GM12872 (cell line): ENCODE measurements around the gene RNF144A.

Source experiments
- CTCF ChIP-seq: IDR thresholded peaks from 3 replicates; pipeline ENCODE4 v1.5.1; 2011; ENCODE audit warnings: low read depth, mild to moderate bottlenecking, low read length, moderate library complexity; ENCODE audit not compliant: insufficient read depth

RNF144A gene

DNA sequence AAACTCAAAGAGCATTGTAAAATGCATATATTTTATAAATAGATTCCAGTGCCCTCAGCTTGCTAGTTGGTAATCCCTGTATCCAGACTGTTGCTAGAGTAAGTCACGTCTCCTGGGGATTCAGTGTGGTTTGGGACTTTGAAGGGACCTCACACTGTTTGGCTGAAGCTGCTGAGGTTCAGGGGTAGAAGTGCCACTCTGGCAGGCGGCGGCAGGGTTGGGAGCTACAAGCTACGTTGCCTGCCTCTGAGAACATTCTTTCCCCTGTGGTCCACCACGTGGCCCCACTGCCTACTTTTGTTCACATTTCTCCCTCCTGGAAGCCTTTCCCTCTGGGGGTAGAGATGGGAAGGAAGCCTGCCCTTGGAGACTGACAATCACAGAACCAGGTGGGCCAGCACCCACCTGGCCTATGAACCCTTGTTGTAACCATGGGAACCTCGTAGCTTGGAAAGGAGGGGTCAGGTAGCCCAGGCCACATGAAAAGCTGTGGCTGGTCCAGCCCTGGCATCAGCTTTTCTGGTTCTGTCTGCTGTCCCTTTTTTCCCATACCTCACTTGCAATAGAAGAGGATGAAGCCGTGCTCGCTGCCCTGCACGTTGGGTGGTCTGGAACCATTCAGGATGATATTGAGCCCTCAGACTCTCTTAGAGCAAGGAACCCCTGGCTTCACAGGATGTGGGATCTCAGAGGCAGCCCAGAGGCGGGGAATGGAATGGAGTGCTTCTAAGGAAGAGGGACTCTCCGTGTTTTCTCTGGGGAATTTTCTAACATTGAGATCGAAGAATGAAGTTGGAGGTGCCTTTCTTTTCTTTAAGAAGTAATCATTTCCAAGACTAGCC, 2.9 kb downstream of the RNF144A start:
- TF ChIP-seq CTCF: no peak

GRCh38 chr2:6920743-6921064, 3.5 kb downstream of the RNF144A start:
- TF ChIP-seq CTCF: no peak

GRCh38 chr2:6921321-6921922, 4.2 kb downstream of the RNF144A start:
- no peak for TF ChIP-seq CTCF

DNA sequence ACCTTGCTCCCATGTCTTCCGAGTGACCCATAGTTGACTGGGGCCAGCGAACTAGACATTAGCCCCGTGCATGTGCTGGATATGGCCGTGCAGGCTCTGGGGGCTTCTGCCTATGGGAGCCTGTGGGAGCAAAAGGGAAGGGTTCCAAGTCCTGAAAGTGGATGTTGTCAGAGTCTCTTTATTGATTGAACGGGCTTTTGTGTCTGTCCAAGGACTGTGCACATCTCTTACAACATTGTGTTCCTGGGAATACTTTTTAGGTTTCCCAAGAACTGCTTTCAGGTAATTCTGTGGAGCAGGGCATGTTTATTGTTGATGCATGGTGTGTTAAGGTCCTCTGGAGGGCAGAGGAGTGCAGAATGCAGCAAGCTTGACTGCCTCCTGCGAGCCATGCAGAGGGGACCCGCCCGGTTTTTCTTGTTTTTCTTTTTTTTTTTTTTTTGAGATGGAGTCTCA, 5.0 kb downstream of the RNF144A start:
- 0 out of 3 replicates have a peak, but pooled peaks have one; percentile 13 for TF ChIP-seq CTCF

DNA sequence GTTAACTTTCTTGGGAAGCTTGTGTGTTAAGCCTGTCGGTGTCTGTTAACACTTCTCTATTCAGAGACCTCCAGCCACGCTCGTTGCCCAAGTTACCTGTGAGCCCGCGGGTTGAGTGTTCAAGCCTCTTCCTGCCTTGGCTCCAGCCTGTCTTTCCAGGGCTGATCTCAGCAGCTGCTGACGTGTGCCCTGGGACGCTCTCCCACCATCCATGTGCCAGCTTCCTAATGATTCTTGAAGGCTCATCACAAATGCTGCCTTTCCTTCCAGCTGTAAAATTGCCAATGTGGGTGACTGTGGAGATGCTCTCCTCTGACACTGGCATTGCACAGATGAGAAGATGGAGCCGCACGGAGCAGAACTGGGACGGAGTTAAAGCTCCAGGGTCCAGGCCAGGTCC, 6.1 kb downstream of the RNF144A start:
- no peak for TF ChIP-seq CTCF

DNA sequence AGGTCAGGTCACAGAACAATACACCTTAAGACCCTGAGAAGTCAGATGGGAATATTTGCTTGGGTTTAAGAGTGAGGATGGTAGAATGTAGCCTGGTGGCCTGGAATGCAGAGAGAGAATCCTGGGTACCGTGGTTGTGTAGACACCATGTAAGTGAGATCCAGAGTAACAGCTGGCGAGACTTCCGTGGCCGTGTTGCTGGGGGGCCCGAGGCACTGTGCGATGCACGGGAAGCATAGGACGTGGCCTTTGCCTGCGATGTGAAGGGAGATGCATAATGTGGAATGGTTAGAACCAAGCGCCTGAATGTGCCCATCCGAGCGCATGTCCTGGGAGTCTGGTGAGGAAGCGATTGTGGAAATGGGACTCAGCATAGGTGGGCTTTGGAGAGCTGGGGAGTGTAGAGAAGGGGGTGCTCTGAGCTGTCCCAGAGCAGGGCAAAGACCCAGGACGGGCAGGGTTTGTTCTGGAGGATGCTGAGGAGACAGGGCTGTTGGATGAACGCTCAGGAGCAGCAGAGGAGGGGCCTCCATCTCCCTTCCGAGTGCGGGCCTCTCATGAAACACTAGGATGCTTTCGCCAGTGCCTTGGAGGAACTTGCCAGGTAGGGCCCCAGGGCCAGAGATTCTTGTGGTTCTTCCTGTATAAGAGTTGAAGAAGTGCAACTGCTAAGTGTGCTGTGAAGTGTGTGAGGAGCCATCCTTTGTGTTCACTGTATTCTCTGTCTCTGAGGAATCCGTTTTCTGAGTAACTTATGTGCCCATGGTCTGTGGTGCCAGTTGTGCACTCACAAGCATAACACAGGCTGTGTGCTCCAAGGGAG, 7.1 kb downstream of the RNF144A start:
- TF ChIP-seq CTCF: no peak

DNA sequence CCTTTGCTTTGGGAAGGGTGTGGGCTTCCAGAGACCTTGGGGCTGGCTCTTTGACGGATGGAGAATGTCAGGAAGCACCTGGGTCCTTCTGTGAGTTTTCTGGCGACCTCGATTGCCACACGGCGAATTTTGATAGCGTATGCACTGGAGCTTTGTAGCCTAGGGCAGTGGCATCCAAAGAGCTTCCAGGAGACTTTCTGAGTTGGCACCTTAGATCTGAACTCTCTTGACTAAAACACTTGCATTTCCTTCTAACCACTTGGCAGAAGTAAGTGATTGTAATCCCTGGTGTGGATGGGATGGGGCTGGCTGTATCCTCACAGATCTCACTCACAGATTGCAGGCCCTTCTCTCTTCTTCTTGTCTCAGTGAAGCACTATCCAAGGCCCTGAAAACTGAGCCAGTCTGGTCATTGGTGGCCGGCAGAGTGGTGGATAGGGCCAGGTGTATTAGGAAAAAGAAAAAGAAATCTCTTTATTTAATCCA, 7.8 kb downstream of the RNF144A start:
- TF ChIP-seq CTCF: no peak
